CD4-positive, alpha-beta T cell (primary cell): Measurements from ENCODE around the gene MYBL2. TPM values are rescaled to one million over a fixed set of nuclear protein-coding genes. Genes with fewer than 3 reads are reported as not detected.
A peak's percentile ranks its signal among the peaks of the same experiment; 100 is the strongest.

Experiments used
- ATAC-seq: fragments of 200-7000 bp; cut with Tn5 transposase; one replicate; pipeline ENCODE4 v1.10.0; 2022; ENCODE audit warnings: mild to moderate bottlenecking; ENCODE audit not compliant: poor library complexity
- CTCF ChIA-PET: fragments of 350-600 bp; sonication (Branson Sonifier 250); formaldehyde crosslinking; loops from one replicate; lab custom pipeline; 2021; ENCODE audit warnings: antibody characterized with exemption, inconsistent platforms; lab: Charles Lee
- POLR2A ChIA-PET: fragments of 350-600 bp; sonication (Branson Sonifier 250); formaldehyde crosslinking; loops from one replicate; lab custom pipeline; 2021; ENCODE audit warnings: antibody characterized with exemption, inconsistent platforms; lab: Charles Lee
- DNase-seq, 14 experiments: peaks; one replicate each; pipeline ENCODE4 v3.0.0-alpha.2; 2013 to 2020; ENCODE audit warnings: mixed read lengths in 2 of 14
- H3K27ac ChIP-seq, 2 donors: one replicate each; pipeline versions ENCODE4 v1.5.1 to v1.7.0; 2013; ENCODE audit warnings: low read length in 2 of 2, low read depth in 1 of 2, mild to moderate bottlenecking in 1 of 2
- H3K27me3 ChIP-seq, 2 experiments: 1 replicate in 1 of 2; 2 replicates in 1 of 2; pipeline versions ENCODE4 v1.6.1 to v1.7.0; 2013; ENCODE audit warnings: low read length in 2 of 2, control low read depth in 1 of 2, mild to moderate bottlenecking in 1 of 2, moderate library complexity in 1 of 2; ENCODE audit not compliant: insufficient read depth in 2 of 2, control insufficient read depth in 1 of 2
- H3K36me3 ChIP-seq: one replicate; pipeline ENCODE4 v1.6.1; 2013; ENCODE audit warnings: low read length, control low read depth; ENCODE audit not compliant: insufficient read depth
- H3K4me1 ChIP-seq: one replicate; pipeline ENCODE4 v1.6.1; 2013; ENCODE audit warnings: low read length, control low read depth; ENCODE audit not compliant: insufficient read depth
- H3K4me3 ChIP-seq: one replicate; pipeline ENCODE4 v1.5.1; 2013; ENCODE audit warnings: mild to moderate bottlenecking, low read length, moderate library complexity
- H3K9me3 ChIP-seq, 2 experiments: 1 replicate in 1 of 2; 2 replicates in 1 of 2; pipeline versions ENCODE4 v1.6.1 to v1.7.0; 2013; ENCODE audit warnings: low read length in 2 of 2, mild to moderate bottlenecking in 2 of 2, control low read depth in 1 of 2, moderate library complexity in 1 of 2; ENCODE audit not compliant: control insufficient read depth in 1 of 2, insufficient read depth in 1 of 2
- H3K27ac Mint-ChIP-seq: one replicate; pipeline ENCODE4 v1.8.0; 2020; ENCODE audit warnings: mixed read lengths
- H3K27me3 Mint-ChIP-seq: one replicate; pipeline ENCODE4 v1.8.0; 2021; ENCODE audit warnings: mixed read lengths
- H3K36me3 Mint-ChIP-seq: one replicate; pipeline ENCODE4 v1.8.0; 2021; ENCODE audit warnings: low read depth, mixed read lengths
- H3K4me1 Mint-ChIP-seq: one replicate; pipeline ENCODE4 v1.8.0; 2021; ENCODE audit warnings: low read depth, mixed read lengths
- H3K4me3 Mint-ChIP-seq: one replicate; pipeline ENCODE4 v1.8.0; 2020; ENCODE audit warnings: mild to moderate bottlenecking, mixed read lengths
- H3K9me3 Mint-ChIP-seq: one replicate; pipeline ENCODE4 v1.8.0; 2020; ENCODE audit warnings: mixed read lengths
- intact Hi-C, 2 experiments: fragments of 100-400 bp; cut with DNase I in 1 of 2; cut with micrococcal nuclease in 1 of 2; formaldehyde crosslinking; loops; one replicate each; pipeline versions ENCODE4 v1.15.1 to v1.9.0; 2023 to 2025; cut with DNase I, micrococcal nuclease
- total RNA-seq, 174 experiments: library from RNA in 2 of 174; stranded (reverse) in 2 of 174; gene quantifications; one replicate each; pipeline ENCODE4 v1.2.3 and lab custom pipeline; 2021 to 2026
- TF ChIP-seq, protein P1 (sequence below): fragments of 200-600 bp; IDR thresholded peaks from one replicate; pipeline ENCODE4 v1.8.0; 2022; ENCODE audit warnings: antibody characterized with exemption, mild to moderate bottlenecking

Gene MYBL2
- total RNA-seq, 2 experiments from 2014 or later, result 0.56 to 0.69 TPM

DNA sequence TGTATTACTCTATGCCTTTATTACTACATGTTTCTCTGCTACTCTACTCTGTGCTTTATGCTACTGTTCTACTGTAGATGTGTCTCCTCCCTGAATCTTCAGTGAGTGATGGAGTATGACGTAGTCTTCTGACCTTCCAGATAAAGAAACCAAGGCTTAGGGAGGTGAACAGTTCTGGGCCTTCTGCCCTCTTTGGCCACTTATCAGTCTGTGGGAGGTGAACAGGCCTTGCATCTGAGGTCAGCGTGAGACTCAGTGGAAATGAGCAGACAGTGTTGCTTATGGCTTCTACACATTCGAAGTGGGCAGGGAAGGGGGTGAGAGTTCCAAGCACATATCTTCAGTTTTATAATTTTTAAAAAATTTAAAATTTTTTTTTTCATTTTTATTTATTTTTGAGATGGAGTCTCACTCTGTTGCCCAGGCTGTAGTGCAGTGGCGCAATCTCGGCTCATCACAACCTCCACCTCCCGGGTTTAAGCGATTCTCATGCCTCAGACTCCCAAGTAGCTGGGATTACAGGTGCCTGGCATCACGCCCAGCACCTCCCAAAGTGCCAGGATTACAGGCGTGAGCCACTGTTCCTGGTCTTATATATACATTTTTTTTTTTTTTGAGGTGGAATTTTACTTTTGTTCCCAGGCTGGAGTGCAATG is 24.2 kb downstream of the MYBL2 start:
- TF ChIP-seq, protein P1, sequence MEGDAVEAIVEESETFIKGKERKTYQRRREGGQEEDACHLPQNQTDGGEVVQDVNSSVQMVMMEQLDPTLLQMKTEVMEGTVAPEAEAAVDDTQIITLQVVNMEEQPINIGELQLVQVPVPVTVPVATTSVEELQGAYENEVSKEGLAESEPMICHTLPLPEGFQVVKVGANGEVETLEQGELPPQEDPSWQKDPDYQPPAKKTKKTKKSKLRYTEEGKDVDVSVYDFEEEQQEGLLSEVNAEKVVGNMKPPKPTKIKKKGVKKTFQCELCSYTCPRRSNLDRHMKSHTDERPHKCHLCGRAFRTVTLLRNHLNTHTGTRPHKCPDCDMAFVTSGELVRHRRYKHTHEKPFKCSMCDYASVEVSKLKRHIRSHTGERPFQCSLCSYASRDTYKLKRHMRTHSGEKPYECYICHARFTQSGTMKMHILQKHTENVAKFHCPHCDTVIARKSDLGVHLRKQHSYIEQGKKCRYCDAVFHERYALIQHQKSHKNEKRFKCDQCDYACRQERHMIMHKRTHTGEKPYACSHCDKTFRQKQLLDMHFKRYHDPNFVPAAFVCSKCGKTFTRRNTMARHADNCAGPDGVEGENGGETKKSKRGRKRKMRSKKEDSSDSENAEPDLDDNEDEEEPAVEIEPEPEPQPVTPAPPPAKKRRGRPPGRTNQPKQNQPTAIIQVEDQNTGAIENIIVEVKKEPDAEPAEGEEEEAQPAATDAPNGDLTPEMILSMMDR, result no peak
- no peaks in the 10 kb centered on the region for H3K36me3 Mint-ChIP-seq
- ATAC-seq (no peak), DNase-seq (no peak)
- ChIA-PET POLR2A (no interaction called here), CTCF (interaction anchor here (2.4 kb wide), 1 partner anchor 153 kb away, joined by 12 read pairs; no protein-coding TSS in a partner anchor)
- no peaks in the 10 kb centered on the region for H3K9me3 Mint-ChIP-seq
- H3K4me3 Mint-ChIP-seq, result no peak overlapping the region
- Histone ChIP-seq H3K36me3 (no peaks in the 10 kb centered on the region), H3K27me3 (no peaks in the 10 kb centered on the region), H3K4me1 (no peaks in the 10 kb centered on the region), H3K4me3 (no peak overlapping the region), H3K9me3 (no peaks in the 10 kb centered on the region), H3K27ac (no peak overlapping the region)
- no peak overlapping the region for H3K27ac Mint-ChIP-seq
- no peaks in the 10 kb centered on the region for H3K27me3 Mint-ChIP-seq
- intact Hi-C loops, result loop anchor here in 1 of 2 experiments (2.0 kb wide), 1 partner anchor 242 kb away; no protein-coding TSS in a partner anchor
- H3K4me1 Mint-ChIP-seq, result no peaks in the 10 kb centered on the region

DNA sequence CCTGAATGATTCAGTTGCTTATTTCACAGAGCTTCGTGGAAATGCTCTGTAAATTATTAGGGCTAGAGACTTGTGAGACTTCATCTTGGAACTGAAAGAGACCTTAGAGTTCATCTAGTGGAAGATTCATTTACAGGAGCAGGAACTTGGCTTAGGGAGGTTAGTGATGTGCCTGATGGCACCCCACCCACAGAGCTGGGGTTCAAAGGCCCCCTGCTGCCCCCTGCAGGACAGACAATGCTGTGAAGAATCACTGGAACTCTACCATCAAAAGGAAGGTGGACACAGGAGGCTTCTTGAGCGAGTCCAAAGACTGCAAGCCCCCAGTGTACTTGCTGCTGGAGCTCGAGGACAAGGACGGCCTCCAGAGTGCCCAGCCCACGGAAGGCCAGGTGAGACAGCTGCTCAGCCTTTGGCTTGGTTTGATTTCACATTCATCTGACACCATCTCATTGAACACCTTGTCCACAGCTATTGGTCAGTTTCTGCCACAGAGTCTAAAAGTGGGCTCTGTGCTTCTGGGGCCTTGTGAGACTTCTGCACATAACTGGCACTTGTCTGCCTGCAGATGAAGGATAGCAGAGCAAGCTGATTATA is 25.1 kb downstream of the MYBL2 start:
- H3K4me3 ChIP-seq, result no peak overlapping the region
- CTCF ChIA-PET, result interaction anchor here (0.7 to 2.4 kb wide), 2 partner anchors 154 to 243 kb away, joined by 3 to 12 read pairs; no protein-coding TSS in a partner anchor
- Mint-ChIP-seq H3K4me3 (no peak overlapping the region), H3K27me3 (no peaks in the 10 kb centered on the region), H3K4me1 (no peaks in the 10 kb centered on the region), H3K9me3 (no peaks in the 10 kb centered on the region), H3K27ac (no peak overlapping the region), H3K36me3 (no peaks in the 10 kb centered on the region)
- H3K27me3 ChIP-seq, result no peaks in the 10 kb centered on the region
- H3K9me3 ChIP-seq, result no peaks in the 10 kb centered on the region
- H3K27ac ChIP-seq, result no peak overlapping the region
- intact Hi-C loops, result loop anchor here in 1 of 2 experiments (1.0 to 2.0 kb wide), 2 partner anchors 154 to 243 kb away; no protein-coding TSS in a partner anchor
- no peaks in the 10 kb centered on the region for H3K4me1 ChIP-seq
- POLR2A ChIA-PET, result interaction anchor here (0.6 to 1.0 kb wide), 2 partner anchors 8 to 235 kb away, joined by 3 to 4 read pairs; no protein-coding TSS in a partner anchor
- TF ChIP-seq, protein P1, result peak; percentile 52
- ATAC-seq (no peak), DNase-seq (peak; percentile 11 to 68 (median 34))
- H3K36me3 ChIP-seq, result no peaks in the 10 kb centered on the region

DNA sequence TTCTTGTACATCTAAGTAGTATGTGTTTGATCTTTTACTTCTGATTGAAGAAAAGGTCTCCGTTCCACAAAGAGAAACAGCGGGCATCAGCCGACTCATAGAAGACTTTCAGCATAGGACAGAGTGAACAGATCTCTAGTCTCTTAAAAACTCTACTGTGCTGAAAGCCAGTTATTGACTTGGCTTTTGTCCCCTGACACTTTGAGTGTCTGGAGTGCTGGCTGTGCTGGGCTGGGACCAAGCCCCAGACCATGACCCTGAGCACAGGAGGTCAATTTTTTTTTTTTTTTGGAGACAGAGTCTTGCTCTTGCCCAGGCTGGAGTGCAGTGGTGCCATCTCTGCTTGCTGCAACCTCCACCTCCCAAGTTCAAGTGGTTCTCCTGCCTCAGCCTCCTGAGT is 27.8 kb downstream of the MYBL2 start:
- H3K9me3 ChIP-seq, result no peaks in the 10 kb centered on the region
- TF ChIP-seq, protein P1, result no peak
- no peaks in the 10 kb centered on the region for H3K27me3 ChIP-seq
- no peaks in the 10 kb centered on the region for H3K36me3 ChIP-seq
- H3K27ac ChIP-seq, result no peak overlapping the region
- no peaks in the 10 kb centered on the region for H3K36me3 Mint-ChIP-seq
- no peak overlapping the region for H3K4me3 ChIP-seq
- H3K27ac Mint-ChIP-seq, result no peak overlapping the region
- H3K4me1 Mint-ChIP-seq, result peaks cover under 1% of the 10 kb centered on the region
- H3K27me3 Mint-ChIP-seq, result no peaks in the 10 kb centered on the region
- DNase-seq (no peak), ATAC-seq (no peak)
- ChIA-PET POLR2A (no interaction called here), CTCF (no interaction called here)
- intact Hi-C loops, result no loop called here
- no peaks in the 10 kb centered on the region for H3K4me1 ChIP-seq
- no peak overlapping the region for H3K4me3 Mint-ChIP-seq
- no peaks in the 10 kb centered on the region for H3K9me3 Mint-ChIP-seq
